ENCODE measurements around the gene GRHL1. TPM values are rescaled to one million over a fixed set of nuclear protein-coding genes. Genes with fewer than 3 reads are reported as not detected.

GRHL1 gene
- total and polyA plus RNA-seq, 2 of the 4 experiments (the other 2 are of a cell fraction), result 0.18 to 0.21 TPM

- Histone ChIP-seq H3K27me3 (ENCODE audit: control insufficient read depth, insufficient read depth, low read length) (peaks cover 6% of the 10 kb centered on the region; the same call in 1 of the 2 replicates), H3K14ac (replicated peaks; ENCODE audit: low read depth, low read length) (0 out of 2 replicates have a peak overlapping the region, but pooled peaks have one; percentile 44), H2BK15ac (ENCODE audit: low read depth, low read length) (no peak overlapping the region; the same call in 2 of the 3 replicates), H3K18ac (ENCODE audit: low read depth, low read length) (no peak overlapping the region), H3K23ac (ENCODE audit: low read depth, low read length) (peak overlapping the region; percentile 16; the same call in 1 of the 2 replicates), H3K4me2 (ENCODE audit: low read depth, low read length) (no peak overlapping the region), H3K56ac (ENCODE audit: extremely low read depth, insufficient read depth, low read length) (no peak overlapping the region), H2AFZ (replicated peaks; ENCODE audit: low read length, poor library complexity) (peak overlapping the region; percentile 80), H2BK120ac (ENCODE audit: low read depth, low read length) (peak overlapping the region; percentile 87), H4K5ac (ENCODE audit: low read depth, low read length) (no peak overlapping the region), H3K4me3 (ENCODE audit: insufficient read depth, low read depth, low read length) (no peak overlapping the region), H3K27ac (ENCODE audit: insufficient read depth, low read length) (no peak overlapping the region), H2BK20ac (ENCODE audit: low read depth, low read length) (peak overlapping the region; percentile 83; the same call in 1 of the 2 replicates), H4K91ac (ENCODE audit: insufficient read depth, low read depth, low read length) (no peak overlapping the region), H3K9me1 (ENCODE audit: insufficient read depth, low read length) (peaks cover 18% of the 10 kb centered on the region), H3K36me3 (ENCODE audit: control insufficient read depth, insufficient read depth, low read length) (no peaks in the 10 kb centered on the region), H3K4ac (ENCODE audit: low read depth, low read length) (peak overlapping the region; percentile 50; the same call in 1 of the 2 replicates), H3K4me1 (ENCODE audit: control insufficient read depth, insufficient read depth, low read length) (peaks cover 19% of the 10 kb centered on the region), H2AK5ac (ENCODE audit: low read depth, low read length) (peak overlapping the region; percentile 49), H2AK9ac (replicated peaks; ENCODE audit: low read depth, low read length, poor library complexity) (peak overlapping the region; percentile 3), H2BK5ac (ENCODE audit: low read depth, low read length, poor library complexity, severe bottlenecking) (no peak overlapping the region), H3K9me3 (ENCODE audit: control insufficient read depth, insufficient read depth, low read length) (no peaks in the 10 kb centered on the region), H4K8ac (ENCODE audit: low read depth in 2 of 2, low read length in 2 of 2) (peak overlapping the region in 1 of 2 experiments; percentile 74; a peak in 1 of 4 replicates), H4K20me1 (ENCODE audit: insufficient read depth, low read length) (no peaks in the 10 kb centered on the region), H3K79me1 (ENCODE audit: low read depth in 1 of 2, low read length in 2 of 2) (no peaks in the 10 kb centered on the region), H3K9ac (ENCODE audit: low read depth, low read length) (no peak overlapping the region)
- TF ChIP-seq BHLHE40 (IDR thresholded peaks at IDR 0.05; ENCODE audit: low read depth, low read length) (no peak), USF2 (IDR thresholded peaks at IDR 0.05; ENCODE audit: low read depth, low read length) (no peak), MAZ (IDR thresholded peaks at IDR 0.05; ENCODE audit: borderline replicate concordance, low read depth, low read length) (no peak), FOS (IDR thresholded peaks at IDR 0.05; ENCODE audit: low read depth, low read length) (no peak), RAD21 (IDR thresholded peaks at IDR 0.05; ENCODE audit: low read length) (no peak)
- ATAC-seq (ENCODE audit: low read depth) (no peak), DNase-seq (no peak)
- intact Hi-C loops (cut with micrococcal nuclease) (loop anchor here (10.0 kb wide), 1 partner anchor 103 kb away; the partner anchor contains the start of gene KLF11), dilution Hi-C loops (cut with HindIII; ENCODE audit: low sequenced_read_pairs, unreplicated experiment) (no loop called here), in situ Hi-C loops (cut with MboI; ENCODE audit: low sequenced_read_pairs) (no loop called here)
- 70% methylated on average over 2 of the region's 6 CpGs; no CpG with 5 or more reads in 1 of the 2 experiments for WGBS, 2 experiments (ENCODE audit: extremely low coverage in 2 of 2, insufficient read length in 1 of 2)
- ChIA-PET CTCF (no interaction called here), POLR2A (ENCODE audit: unreplicated experiment) (interaction anchor here (0.6 kb wide), 1 partner anchor 12 kb away, joined by 3 read pairs; no protein-coding TSS in a partner anchor)
- BruUV-seq (replicated peaks), result no TSS peak
Observed at GRCh38 chr2:9941996-9942390, 9.5 kb upstream of the GRHL1 start.

Measured in IMR-90 (cell line).